ENCODE results near the gene PTPN23.
"Not testable (repeated sequence)": the region's sequence is repeated elsewhere in the genome, so short reads cannot be mapped to it uniquely, and the experiment has no call there.

The PTPN23 gene

GRCh38 chr3:47380601-47381316 lies at the start of gene PTPN23:
TSS of gene PTPN23 (plus strand) at chr3:47381021. CDS start at chr3:47381097, 76 bp downstream.
- DNase-seq (ENCODE audit: low read depth) = peak; percentile 97

- DNase-seq (ENCODE audit: low read depth) = no peak
These were observed 46.9 kb upstream of the PTPN23 start for GRCh38 chr3:47333907-47334306.

- DNase-seq (ENCODE audit: low read depth) = no peak
These were observed 43.2 kb upstream of the PTPN23 start for GRCh38 chr3:47337656-47338055.

- DNase-seq (ENCODE audit: low read depth) = no peak
These were observed 40.9 kb upstream of the PTPN23 start for GRCh38 chr3:47339951-47340350.

- DNase-seq (ENCODE audit: low read depth) = no peak
These were observed 40.0 kb upstream of the PTPN23 start for GRCh38 chr3:47340866-47341265.

- no peak for DNase-seq (ENCODE audit: low read depth)
These were observed 38.7 kb upstream of the PTPN23 start for GRCh38 chr3:47342151-47342550.

- no peak for DNase-seq (ENCODE audit: low read depth)
These were observed 38.0 kb upstream of the PTPN23 start for GRCh38 chr3:47342812-47343211.

- DNase-seq (ENCODE audit: low read depth) = no peak
These were observed 37.3 kb upstream of the PTPN23 start for GRCh38 chr3:47343471-47343971.

- no peak for DNase-seq (ENCODE audit: low read depth)
These were observed 35.9 kb upstream of the PTPN23 start for GRCh38 chr3:47344971-47345370.

GRCh38 chr3:47347217-47347801 lies 33.5 kb upstream of the PTPN23 start:
- DNase-seq (ENCODE audit: low read depth) = no peak

- no peak for DNase-seq (ENCODE audit: low read depth)
These were observed 32.2 kb upstream of the PTPN23 start for GRCh38 chr3:47348411-47349154.

- DNase-seq (ENCODE audit: low read depth) = no peak
These were observed 25.8 kb upstream of the PTPN23 start for GRCh38 chr3:47355010-47355409.

GRCh38 chr3:47356201-47356600 lies 24.6 kb upstream of the PTPN23 start:
- no peak for DNase-seq (ENCODE audit: low read depth)

- no peak for DNase-seq (ENCODE audit: low read depth)
These were observed 21.5 kb upstream of the PTPN23 start for GRCh38 chr3:47359323-47359722.

- not testable (repeated sequence) for DNase-seq (ENCODE audit: low read depth)
These were observed 20.7 kb upstream of the PTPN23 start for GRCh38 chr3:47360110-47360517.

GRCh38 chr3:47362701-47363100 lies 18.1 kb upstream of the PTPN23 start:
- no peak for DNase-seq (ENCODE audit: low read depth)

- peak; percentile 39 for DNase-seq (ENCODE audit: low read depth)
These were observed 15.3 kb upstream of the PTPN23 start for GRCh38 chr3:47365213-47366153.

GRCh38 chr3:47366833-47367232 lies 14.0 kb upstream of the PTPN23 start:
- DNase-seq (ENCODE audit: low read depth) = no peak

- no peak for DNase-seq (ENCODE audit: low read depth)
These were observed 13.2 kb upstream of the PTPN23 start for GRCh38 chr3:47367631-47368030.

GRCh38 chr3:47370020-47370419 lies 10.8 kb upstream of the PTPN23 start:
- not testable (repeated sequence) for DNase-seq (ENCODE audit: low read depth)

- DNase-seq (ENCODE audit: low read depth) = no peak
These were observed 9.7 kb upstream of the PTPN23 start for GRCh38 chr3:47370887-47371697.
